Body of pancreas (tissue), 4 donors: ENCODE data around the gene RIMS4. TPM values are rescaled to one million over a fixed set of nuclear protein-coding genes. Genes with fewer than 3 reads are reported as not detected.

Experiments
- ATAC-seq: fragments of 150-250 bp; one replicate; pipeline ENCODE4 v1.9.1; 2016
- DNase-seq, 4 donors: peaks; one replicate each; pipeline ENCODE4 v3.0.0-alpha.2; 2019
- H3K27ac ChIP-seq, 4 donors: fragments of 200-600 bp; sonication (generic); 1 replicate in 3 of 4; 2 replicates in 1 of 4; pipeline versions ENCODE4 v1.5.1 to v1.6.1; 2016 to 2019; ENCODE audit warnings: mild to moderate bottlenecking in 1 of 4, mixed read lengths in 1 of 4, moderate library complexity in 1 of 4
- H3K27me3 ChIP-seq, 2 donors: fragments of 200-600 bp; sonication (generic); one replicate each; pipeline ENCODE4 v1.6.0; 2016; ENCODE audit warnings: mild to moderate bottlenecking in 1 of 2
- H3K36me3 ChIP-seq, 2 donors: fragments of 200-600 bp; sonication (generic); replicated peaks in 1 of 2; 2 replicates each; pipeline ENCODE4 v1.5.1; 2016; ENCODE audit warnings: low read depth in 2 of 2; ENCODE audit not compliant: insufficient read depth in 1 of 2
- H3K4me1 ChIP-seq: fragments of 200-600 bp; sonication (generic); one replicate; pipeline ENCODE4 v1.6.0; 2016
- H3K4me3 ChIP-seq, 2 donors: fragments of 200-600 bp; sonication (generic); 1 replicate in 1 of 2; 2 replicates in 1 of 2; pipeline ENCODE4 v1.5.1; 2016 to 2019
- H3K9me3 ChIP-seq, 3 donors: fragments of 200-600 bp; sonication (generic); 1 replicate in 2 of 3; 2 replicates in 1 of 3; pipeline ENCODE4 v1.5.1; 2016
- CTCF ChIP-seq, 7 experiments: fragments of 450-650 bp in 4 of 7; fragments of 200-600 bp in 3 of 7; sonication (generic) in 3 of 7; IDR thresholded peaks; one replicate each; pipeline ENCODE4 v1.5.1; 2016 to 2019; ENCODE audit warnings: antibody characterized with exemption in 7 of 7
- POLR2A ChIP-seq, 3 donors: fragments of 450-650 bp; IDR thresholded peaks; one replicate each; pipeline ENCODE4 v1.6.1; 2016; ENCODE audit warnings: antibody characterized with exemption in 3 of 3, mild to moderate bottlenecking in 2 of 3
- WGBS, 2 donors: methylation state at CpG; one replicate each; pipeline ENCODE4 v1.1.5; 2017; 5-methylcytosine and 5-hydroxymethylcytosine counted together
- intact Hi-C: fragments of 100-400 bp; cut with DNase I; formaldehyde crosslinking; loops from one replicate; pipeline ENCODE4 v1.15.1; 2023
- total RNA-seq, 2 donors: library from RNA; depleted of rRNA; stranded (reverse); fragments of >200 nt; gene quantifications; one replicate each; pipeline ENCODE4 v1.1.0, GENCODE V29; 2016

Gene RIMS4
- total RNA-seq, 2 donors from 2014 or later = 0.26 TPM; not detected in 1

DNA sequence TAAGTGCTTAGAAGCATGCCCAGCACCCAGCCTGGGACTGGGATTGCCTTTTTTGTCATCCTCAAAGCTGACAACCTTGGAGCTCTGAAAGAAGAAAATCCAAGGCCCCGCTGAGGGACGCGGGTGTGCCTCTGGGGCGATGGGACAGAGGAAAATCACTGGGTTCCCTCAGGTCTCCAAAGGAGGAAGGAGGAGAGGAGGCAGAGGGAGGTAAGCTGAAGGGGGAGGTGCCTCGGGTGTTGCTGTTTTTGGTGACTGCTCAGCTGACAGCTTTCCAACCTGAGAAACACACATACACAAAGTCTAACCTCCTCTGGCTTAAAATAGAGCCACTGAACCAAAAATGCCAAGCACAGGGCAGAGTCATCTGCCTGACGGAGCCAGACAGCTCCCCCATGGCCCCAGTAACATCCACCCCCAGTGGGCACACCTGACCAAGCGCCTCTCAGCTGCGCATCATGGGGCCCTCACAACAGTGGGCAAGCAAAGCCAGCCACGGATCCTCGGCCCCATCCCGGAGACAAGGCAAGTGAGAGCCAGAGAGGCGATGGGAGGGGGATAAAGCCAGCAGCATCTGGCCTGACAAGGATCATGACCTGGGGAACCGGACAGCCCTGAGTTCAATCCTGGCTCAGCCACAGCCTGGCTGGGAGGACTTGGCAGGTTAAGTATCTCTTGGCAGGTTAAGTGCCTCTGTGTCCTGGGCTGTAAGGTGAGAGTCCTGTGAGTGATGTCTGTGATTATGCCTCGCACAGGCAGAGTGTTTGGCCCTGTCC is 67.9 kb downstream of the RIMS4 start:
- DNase-seq (no peak), ATAC-seq (no peak)
- TF ChIP-seq CTCF (IDR thresholded peaks at IDR 0.05) (no peak), POLR2A (IDR thresholded peaks at IDR 0.05) (no peak)
- Histone ChIP-seq H3K4me3 (no peak overlapping the region), H3K27ac (no peak overlapping the region), H3K4me1 (peaks cover 20% of the 10 kb centered on the region), H3K36me3 (no peaks in the 10 kb centered on the region), H3K27me3 (no peaks in the 10 kb centered on the region), H3K9me3 (no peaks in the 10 kb centered on the region)
- intact Hi-C loops = no loop called here
- WGBS, 2 donors = 72% methylated on average over 6 to 14 of the region's 14 CpGs

DNA sequence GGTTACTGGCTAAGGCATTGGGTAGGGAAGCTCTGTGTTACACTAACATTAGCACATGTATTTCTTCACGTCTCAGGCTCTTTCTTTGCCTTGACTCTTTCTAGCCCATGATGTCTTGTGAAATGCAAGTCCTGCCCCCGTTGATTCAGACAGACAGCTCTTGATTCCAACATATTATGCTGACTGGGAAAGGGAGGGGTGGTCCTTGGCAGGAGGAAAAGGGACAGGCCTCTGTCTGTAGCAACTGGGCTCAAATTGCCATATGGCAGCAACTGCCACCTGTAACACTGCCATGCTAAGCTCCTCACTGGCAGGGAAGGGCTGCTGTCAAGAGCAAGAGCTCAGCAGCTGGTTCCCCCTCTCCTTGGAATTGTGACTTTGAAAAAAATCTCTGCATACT is 70.4 kb downstream of the RIMS4 start:
- no peak overlapping the region for H3K4me3 ChIP-seq
- no peaks in the 10 kb centered on the region for H3K27me3 ChIP-seq
- no peaks in the 10 kb centered on the region for H3K4me1 ChIP-seq
- 62 to 63% methylated on average over 2 of the region's 2 CpGs for WGBS, 2 donors
- no peaks in the 10 kb centered on the region for H3K36me3 ChIP-seq
- ATAC-seq (no peak), DNase-seq (no peak)
- no peak overlapping the region for H3K27ac ChIP-seq
- no peaks in the 10 kb centered on the region for H3K9me3 ChIP-seq
- no peak for TF ChIP-seq CTCF (IDR thresholded peaks at IDR 0.05)
- TF ChIP-seq POLR2A (IDR thresholded peaks at IDR 0.05) = no peak
- intact Hi-C loops = loop anchor here (10.0 kb wide), 1 partner anchor 55 kb away; no protein-coding TSS in a partner anchor

DNA sequence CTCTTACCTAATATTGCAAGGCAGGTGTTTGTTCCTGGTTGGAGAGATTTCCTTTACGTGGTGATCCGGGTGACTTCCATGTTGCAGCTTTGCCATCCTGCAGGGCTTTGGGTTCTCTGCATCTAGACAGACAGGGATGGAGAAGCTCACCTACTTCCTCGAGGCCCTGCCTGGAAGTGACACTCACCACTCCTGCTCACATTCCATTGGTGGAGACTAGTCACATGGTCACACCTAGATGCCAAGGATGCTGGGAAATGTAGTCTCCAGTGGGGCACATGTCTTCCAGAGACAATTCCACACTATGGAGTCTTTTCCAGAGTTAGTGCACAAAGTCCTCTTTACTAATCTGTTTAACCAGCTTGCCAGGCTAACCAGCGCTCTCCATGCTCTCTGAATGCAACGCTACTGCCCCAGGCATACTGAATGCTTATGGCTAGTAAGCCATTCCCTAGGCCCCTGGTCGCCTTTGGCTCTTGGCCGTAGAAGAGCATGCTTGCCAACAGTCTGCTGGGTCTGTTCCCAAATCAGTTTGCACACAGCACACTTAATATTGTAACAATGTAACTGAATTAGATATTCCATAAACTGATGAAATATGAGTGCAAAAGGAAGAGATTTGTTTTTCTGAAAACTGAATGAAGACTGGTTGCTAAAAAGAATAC is 71.4 kb downstream of the RIMS4 start:
- peak; percentile 63 to 84 (median 74) for DNase-seq
- WGBS, 2 donors = 59 to 71% methylated on average over 6 to 7 of the region's 7 CpGs
- no peaks in the 10 kb centered on the region for H3K36me3 ChIP-seq
- intact Hi-C loops = loop anchor here (10.0 kb wide), 1 partner anchor 54 kb away; no protein-coding TSS in a partner anchor
- TF ChIP-seq POLR2A (IDR thresholded peaks at IDR 0.05) = no peak
- no peak for TF ChIP-seq CTCF (IDR thresholded peaks at IDR 0.05)
- no peaks in the 10 kb centered on the region for H3K27me3 ChIP-seq
- H3K4me1 ChIP-seq = no peaks in the 10 kb centered on the region
- peak; percentile 45 for ATAC-seq
- peak overlapping the region in 1 of 4 donors; percentile 3 for H3K27ac ChIP-seq
- no peak overlapping the region for H3K4me3 ChIP-seq
- H3K9me3 ChIP-seq = no peaks in the 10 kb centered on the region

GRCh38 chr20:44737116-44737515 is 73.2 kb downstream of the RIMS4 start:
- Histone ChIP-seq H3K36me3 (no peaks in the 10 kb centered on the region), H3K4me3 (no peak overlapping the region), H3K4me1 (no peaks in the 10 kb centered on the region), H3K27ac (no peak overlapping the region), H3K9me3 (no peaks in the 10 kb centered on the region), H3K27me3 (no peaks in the 10 kb centered on the region)
- no peak for TF ChIP-seq CTCF (IDR thresholded peaks at IDR 0.05)
- TF ChIP-seq POLR2A (IDR thresholded peaks at IDR 0.05) = no peak
- DNase-seq (no peak), ATAC-seq (no peak)
- WGBS, 2 donors = 92 to 100% methylated on average over 4 of the region's 4 CpGs
- intact Hi-C loops = loop anchor here (10.0 kb wide), 1 partner anchor 52 kb away; no protein-coding TSS in a partner anchor
